Activated CD4-positive, CD25-positive, alpha-beta regulatory T cell treated with anti-CD3 and anti-CD28 coated beads, Interleukin-2, amount 50 U/mL, for 24 hours (primary cell): Measurements from ENCODE around the gene HTR1D.

Source experiments
- ATAC-seq, 2 donors: fragments of 150-1000 bp; cut with Tn5 transposase; one replicate each; pipeline ENCODE4 v1.10.0; 2021; ENCODE audit warnings: mild to moderate bottlenecking in 1 of 2, moderate library complexity in 1 of 2

The HTR1D gene

GRCh38 chr1:23148084-23148483 is 69.2 kb downstream of the HTR1D start:
- peak; percentile 97 for ATAC-seq
